ENCODE results near the gene TRIP11.

DNA sequence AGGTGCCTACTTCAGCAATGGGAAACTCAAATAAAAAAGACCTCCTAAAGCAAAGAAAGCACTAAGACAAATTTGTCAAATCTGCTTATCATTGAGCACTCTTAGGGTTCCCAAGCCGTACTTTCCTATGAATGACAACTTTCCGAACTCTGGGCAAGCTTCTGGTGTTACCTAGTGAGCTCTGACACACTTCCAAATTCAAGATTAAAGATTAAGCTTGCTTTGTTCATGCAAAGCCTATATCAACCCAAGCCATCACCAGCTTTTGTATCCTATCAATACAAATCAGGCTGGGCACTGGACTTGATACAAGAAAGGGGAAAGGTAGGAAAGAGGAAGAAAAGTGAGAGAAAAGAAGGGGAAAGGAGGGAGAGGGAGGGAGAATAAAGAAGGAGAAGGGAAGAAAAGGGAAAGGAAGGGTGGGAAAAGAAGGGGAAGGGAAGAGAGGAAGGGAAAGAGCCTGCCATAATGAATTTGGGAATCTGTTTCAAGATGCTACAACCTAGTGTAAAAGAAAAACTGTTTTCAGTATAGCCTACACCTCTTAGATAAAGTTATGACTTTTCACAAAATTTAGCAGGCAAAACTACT lies 68.6 kb downstream of the TRIP11 start:
- TF ChIP-seq POLR2AphosphoS5 (IDR thresholded peaks at IDR 0.05; ENCODE audit: borderline replicate concordance, low read depth, low read length) (no peak), EZH2 (IDR thresholded peaks at IDR 0.05) (no peak)

Data from SK-N-MC (cell line).